Measurements from ENCODE around the gene TRH.

DNA sequence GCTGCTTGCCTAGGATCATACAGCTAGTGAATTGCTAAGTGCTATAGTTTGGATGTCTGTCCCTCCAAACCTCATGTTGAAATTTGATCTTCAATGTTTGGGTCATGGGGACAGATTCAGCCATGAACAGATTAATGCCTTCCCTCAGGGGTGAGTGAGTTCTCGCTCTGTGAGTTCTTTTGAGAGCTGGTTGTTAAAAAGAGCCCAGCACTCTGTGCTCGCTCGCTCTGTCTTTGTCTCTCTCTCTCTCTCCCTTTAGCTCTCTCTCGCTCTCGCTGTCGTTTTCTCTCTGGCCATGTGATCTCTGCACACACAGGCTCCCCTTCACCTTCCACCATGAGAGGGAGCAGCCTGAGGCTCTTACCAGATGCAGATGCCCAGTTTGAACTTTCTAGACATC, 14.9 kb downstream of the TRH start:
- TF ChIP-seq, protein P1, sequence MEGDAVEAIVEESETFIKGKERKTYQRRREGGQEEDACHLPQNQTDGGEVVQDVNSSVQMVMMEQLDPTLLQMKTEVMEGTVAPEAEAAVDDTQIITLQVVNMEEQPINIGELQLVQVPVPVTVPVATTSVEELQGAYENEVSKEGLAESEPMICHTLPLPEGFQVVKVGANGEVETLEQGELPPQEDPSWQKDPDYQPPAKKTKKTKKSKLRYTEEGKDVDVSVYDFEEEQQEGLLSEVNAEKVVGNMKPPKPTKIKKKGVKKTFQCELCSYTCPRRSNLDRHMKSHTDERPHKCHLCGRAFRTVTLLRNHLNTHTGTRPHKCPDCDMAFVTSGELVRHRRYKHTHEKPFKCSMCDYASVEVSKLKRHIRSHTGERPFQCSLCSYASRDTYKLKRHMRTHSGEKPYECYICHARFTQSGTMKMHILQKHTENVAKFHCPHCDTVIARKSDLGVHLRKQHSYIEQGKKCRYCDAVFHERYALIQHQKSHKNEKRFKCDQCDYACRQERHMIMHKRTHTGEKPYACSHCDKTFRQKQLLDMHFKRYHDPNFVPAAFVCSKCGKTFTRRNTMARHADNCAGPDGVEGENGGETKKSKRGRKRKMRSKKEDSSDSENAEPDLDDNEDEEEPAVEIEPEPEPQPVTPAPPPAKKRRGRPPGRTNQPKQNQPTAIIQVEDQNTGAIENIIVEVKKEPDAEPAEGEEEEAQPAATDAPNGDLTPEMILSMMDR (IDR thresholded peaks at IDR 0.05) = no peak
- TF ChIP-seq POLR2A (IDR thresholded peaks at IDR 0.05) = no peak

Measured in ovary (tissue), 3 donors.